ENCODE data around the gene POLD2. TPM values are rescaled to one million over a fixed set of nuclear protein-coding genes. Genes with fewer than 3 reads are reported as not detected.

The POLD2 gene
- total and polyA plus RNA-seq, 2 of the 13 experiments (the other 11 are each of a cell fraction or from before 2014, with no cell fraction given), result 87.6 to 95.1 TPM

DNA sequence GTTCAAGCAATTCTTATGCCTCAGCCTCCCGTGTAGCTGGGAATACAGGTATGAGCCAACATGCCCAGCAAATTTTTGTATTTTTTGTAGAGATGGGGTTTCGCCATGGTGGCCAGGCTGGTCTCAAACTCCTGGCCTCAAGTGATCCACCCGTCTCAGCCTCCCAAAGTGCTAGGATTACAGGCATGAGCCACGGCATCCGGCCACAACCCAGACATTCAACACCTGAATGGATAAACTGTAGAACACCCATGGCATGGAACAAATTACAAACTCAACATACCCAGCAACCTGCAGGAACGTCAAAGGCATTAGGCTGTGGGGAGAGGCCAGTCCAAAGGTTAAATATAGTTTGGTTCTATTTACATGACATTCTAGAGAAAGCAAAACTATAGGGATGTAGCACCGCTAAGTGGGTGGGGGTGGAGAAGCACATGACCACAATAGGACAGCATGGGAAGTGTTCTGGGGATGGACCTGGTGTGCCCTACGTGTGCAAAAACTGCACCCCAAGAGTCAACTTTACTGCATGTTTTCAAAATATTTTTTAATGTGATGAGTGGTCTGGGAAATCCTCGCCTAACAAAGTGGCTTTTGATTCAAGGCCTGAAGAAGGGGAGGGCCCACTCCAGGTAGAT, 51.5 kb downstream of the POLD2 start:
- BruUV-seq (replicated peaks), result no TSS peak
- CTCF ChIA-PET (ENCODE audit: low intra/inter-chr PET ratio, low total read pairs), result interaction anchor here (1.2 kb wide), 1 partner anchor 125 kb away, joined by 5 read pairs; no protein-coding TSS in a partner anchor
- 14% methylated on average over 8 of the region's 9 CpGs for WGBS (ENCODE audit: low lambda C conversion rate)
- ATAC-seq, result peak; percentile 79
- Histone ChIP-seq H3K4me3 (replicated peaks in 1 of 3; ENCODE audit: insufficient read depth in 1 of 3, low read depth in 2 of 3, low read length in 3 of 3) (peak overlapping the region in 1 of 3 experiments; percentile 46; a peak in 1 of 6 replicates), H3K4me2 (ENCODE audit: low read depth, low read length) (peak overlapping the region; percentile 64), H3K4me1 (ENCODE audit: insufficient read depth, low read length) (peaks cover 41% of the 10 kb centered on the region), H3K9ac (ENCODE audit: insufficient read depth, low read depth, low read length) (no peak overlapping the region), H3K36me3 (replicated peaks in 1 of 2; ENCODE audit: control insufficient read depth in 1 of 2, insufficient read depth in 2 of 2, low read length in 2 of 2) (peaks cover 5 to 16% of the 10 kb centered on the region in 2 experiments; a peak in 3 of 5 replicates), H2AFZ (ENCODE audit: low read length) (no peak overlapping the region), H3K79me2 (ENCODE audit: insufficient read depth, low read length) (no peaks in the 10 kb centered on the region), H3K9me3 (ENCODE audit: low read length) (no peaks in the 10 kb centered on the region), H3K27ac (ENCODE audit: extremely low read length, insufficient read depth, low read length) (peak overlapping the region; percentile 54), H3K27me3 (ENCODE audit: control insufficient read depth in 1 of 2, insufficient read depth in 2 of 2, low read length in 2 of 2) (no peaks in the 10 kb centered on the region), H4K20me1 (ENCODE audit: insufficient read depth, low read length) (no peaks in the 10 kb centered on the region)
- POLR2A ChIA-PET, result interaction anchor here (0.7 to 1.0 kb wide), 3 partner anchors 9 to 52 kb away, joined by 3 to 4 read pairs (median 3); partner anchors contain the start of gene DBNL
- DNase-seq (ENCODE audit: low spot score), result peak; percentile 87
- FAIRE-seq, result peak; percentile 62
- intact Hi-C loops (cut with micrococcal nuclease; ENCODE audit: unreplicated experiment), result loop anchor here (1.0 to 5.0 kb wide), 3 partner anchors 16 to 124 kb away; no protein-coding TSS in a partner anchor
- in situ Hi-C loops (cut with HindIII; ENCODE audit: extremely low pct_ligation_motif_present, low pct_unique_long_range_greater_than_20kb), result no loop called here
- TF ChIP-seq ZNF775 (CRISPR knock-in tag; IDR thresholded peaks at IDR 0.05; ENCODE audit: borderline replicate concordance) (no peak), SALL1 (CRISPR knock-in tag; IDR thresholded peaks at IDR 0.05) (peak; percentile 58), ZNF264 (CRISPR knock-in tag; IDR thresholded peaks at IDR 0.05) (no peak), NCOR1 (IDR thresholded peaks at IDR 0.05; ENCODE audit: borderline replicate concordance, low read length) (no peak), ZNF331 (CRISPR knock-in tag; IDR thresholded peaks at IDR 0.05) (0 out of 2 replicates have a peak, but pooled peaks have one; percentile 2), NFYC (CRISPR knock-in tag; IDR thresholded peaks at IDR 0.05) (no peak), ZNF709 (CRISPR knock-in tag; IDR thresholded peaks at IDR 0.05) (no peak), KDM6A (CRISPR knock-in tag; IDR thresholded peaks at IDR 0.05; ENCODE audit: low read depth) (peak; percentile 53; the same call in 1 of the 2 replicates), MEIS2 (CRISPR knock-in tag; IDR thresholded peaks at IDR 0.05) (no peak), ZNF556 (CRISPR knock-in tag; IDR thresholded peaks at IDR 0.05; ENCODE audit: borderline replicate concordance) (peak; percentile 74; the same call in 1 of the 2 replicates), IRX3 (CRISPR knock-in tag; IDR thresholded peaks at IDR 0.05; ENCODE audit: borderline replicate concordance, low read depth) (no peak), DMAP1 (CRISPR knock-in tag; IDR thresholded peaks at IDR 0.05) (0 out of 2 replicates have a peak, but pooled peaks have one; percentile 5), CBFB (CRISPR knock-in tag; IDR thresholded peaks at IDR 0.05) (no peak), PHB2 (IDR thresholded peaks at IDR 0.05; ENCODE audit: partially characterized antibody) (no peak), SATB2 (CRISPR knock-in tag; IDR thresholded peaks at IDR 0.05) (no peak)
- TF ChIP-seq, protein P1, sequence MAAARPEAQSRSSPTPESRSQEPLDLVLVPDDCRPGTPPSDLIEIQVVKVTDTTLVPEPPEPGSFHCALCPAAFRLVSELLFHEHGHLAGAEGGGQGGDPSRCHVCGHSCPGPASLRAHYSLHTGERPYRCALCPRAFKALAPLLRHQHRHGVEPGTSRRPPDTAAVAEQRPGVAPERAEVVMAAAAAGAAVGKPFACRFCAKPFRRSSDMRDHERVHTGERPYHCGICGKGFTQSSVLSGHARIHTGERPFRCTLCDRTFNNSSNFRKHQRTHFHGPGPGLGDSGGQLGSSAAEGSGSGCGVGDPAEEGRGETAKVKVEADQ (CRISPR knock-in tag; IDR thresholded peaks at IDR 0.05; ENCODE audit: borderline replicate concordance), result 0 out of 2 replicates have a peak, but pooled peaks have one; percentile 44
- TF ChIP-seq, protein P2, sequence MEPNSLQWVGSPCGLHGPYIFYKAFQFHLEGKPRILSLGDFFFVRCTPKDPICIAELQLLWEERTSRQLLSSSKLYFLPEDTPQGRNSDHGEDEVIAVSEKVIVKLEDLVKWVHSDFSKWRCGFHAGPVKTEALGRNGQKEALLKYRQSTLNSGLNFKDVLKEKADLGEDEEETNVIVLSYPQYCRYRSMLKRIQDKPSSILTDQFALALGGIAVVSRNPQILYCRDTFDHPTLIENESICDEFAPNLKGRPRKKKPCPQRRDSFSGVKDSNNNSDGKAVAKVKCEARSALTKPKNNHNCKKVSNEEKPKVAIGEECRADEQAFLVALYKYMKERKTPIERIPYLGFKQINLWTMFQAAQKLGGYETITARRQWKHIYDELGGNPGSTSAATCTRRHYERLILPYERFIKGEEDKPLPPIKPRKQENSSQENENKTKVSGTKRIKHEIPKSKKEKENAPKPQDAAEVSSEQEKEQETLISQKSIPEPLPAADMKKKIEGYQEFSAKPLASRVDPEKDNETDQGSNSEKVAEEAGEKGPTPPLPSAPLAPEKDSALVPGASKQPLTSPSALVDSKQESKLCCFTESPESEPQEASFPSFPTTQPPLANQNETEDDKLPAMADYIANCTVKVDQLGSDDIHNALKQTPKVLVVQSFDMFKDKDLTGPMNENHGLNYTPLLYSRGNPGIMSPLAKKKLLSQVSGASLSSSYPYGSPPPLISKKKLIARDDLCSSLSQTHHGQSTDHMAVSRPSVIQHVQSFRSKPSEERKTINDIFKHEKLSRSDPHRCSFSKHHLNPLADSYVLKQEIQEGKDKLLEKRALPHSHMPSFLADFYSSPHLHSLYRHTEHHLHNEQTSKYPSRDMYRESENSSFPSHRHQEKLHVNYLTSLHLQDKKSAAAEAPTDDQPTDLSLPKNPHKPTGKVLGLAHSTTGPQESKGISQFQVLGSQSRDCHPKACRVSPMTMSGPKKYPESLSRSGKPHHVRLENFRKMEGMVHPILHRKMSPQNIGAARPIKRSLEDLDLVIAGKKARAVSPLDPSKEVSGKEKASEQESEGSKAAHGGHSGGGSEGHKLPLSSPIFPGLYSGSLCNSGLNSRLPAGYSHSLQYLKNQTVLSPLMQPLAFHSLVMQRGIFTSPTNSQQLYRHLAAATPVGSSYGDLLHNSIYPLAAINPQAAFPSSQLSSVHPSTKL (CRISPR knock-in tag; IDR thresholded peaks at IDR 0.05), result peak; percentile 41
- TF ChIP-seq, protein P3, sequence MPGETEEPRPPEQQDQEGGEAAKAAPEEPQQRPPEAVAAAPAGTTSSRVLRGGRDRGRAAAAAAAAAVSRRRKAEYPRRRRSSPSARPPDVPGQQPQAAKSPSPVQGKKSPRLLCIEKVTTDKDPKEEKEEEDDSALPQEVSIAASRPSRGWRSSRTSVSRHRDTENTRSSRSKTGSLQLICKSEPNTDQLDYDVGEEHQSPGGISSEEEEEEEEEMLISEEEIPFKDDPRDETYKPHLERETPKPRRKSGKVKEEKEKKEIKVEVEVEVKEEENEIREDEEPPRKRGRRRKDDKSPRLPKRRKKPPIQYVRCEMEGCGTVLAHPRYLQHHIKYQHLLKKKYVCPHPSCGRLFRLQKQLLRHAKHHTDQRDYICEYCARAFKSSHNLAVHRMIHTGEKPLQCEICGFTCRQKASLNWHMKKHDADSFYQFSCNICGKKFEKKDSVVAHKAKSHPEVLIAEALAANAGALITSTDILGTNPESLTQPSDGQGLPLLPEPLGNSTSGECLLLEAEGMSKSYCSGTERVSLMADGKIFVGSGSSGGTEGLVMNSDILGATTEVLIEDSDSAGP (CRISPR knock-in tag; IDR thresholded peaks at IDR 0.05; ENCODE audit: borderline replicate concordance), result no peak
